ENCODE measurements around the gene UBP1. TPM values are rescaled to one million over a fixed set of nuclear protein-coding genes. Genes with fewer than 3 reads are reported as not detected.

Gene UBP1
- total RNA-seq, 1 experiment from 2014 or later = 69.5 TPM

GRCh38 chr3:33441225-33441976 is 1.2 kb upstream of the UBP1 start:
- peaks cover 34% of the 10 kb centered on the region for H3K79me2 ChIP-seq (ENCODE audit: insufficient read depth, low read length)
- peaks cover 21 to 28% of the 10 kb centered on the region in 2 experiments for H3K4me1 ChIP-seq (ENCODE audit: control insufficient read depth in 1 of 2, insufficient read depth in 2 of 2, low read length in 2 of 2)
- peaks cover 10% of the 10 kb centered on the region for H4K20me1 ChIP-seq (ENCODE audit: insufficient read depth)
- CTCF ChIA-PET = interaction anchor here (0.9 kb wide), 1 partner anchor 346 kb away, joined by 6 read pairs; no protein-coding TSS in a partner anchor
- TF ChIP-seq EZH2 (IDR thresholded peaks at IDR 0.05) = no peak
- no peak for TF ChIP-seq CBX3 (IDR thresholded peaks at IDR 0.05; ENCODE audit: low read depth)
- no peak for TF ChIP-seq FOSL1 (IDR thresholded peaks at IDR 0.05; ENCODE audit: low read depth)
- TF ChIP-seq ZNF274 (IDR thresholded peaks at IDR 0.05; ENCODE audit: low read depth, low read length) = no peak
- TF ChIP-seq, protein P1, sequence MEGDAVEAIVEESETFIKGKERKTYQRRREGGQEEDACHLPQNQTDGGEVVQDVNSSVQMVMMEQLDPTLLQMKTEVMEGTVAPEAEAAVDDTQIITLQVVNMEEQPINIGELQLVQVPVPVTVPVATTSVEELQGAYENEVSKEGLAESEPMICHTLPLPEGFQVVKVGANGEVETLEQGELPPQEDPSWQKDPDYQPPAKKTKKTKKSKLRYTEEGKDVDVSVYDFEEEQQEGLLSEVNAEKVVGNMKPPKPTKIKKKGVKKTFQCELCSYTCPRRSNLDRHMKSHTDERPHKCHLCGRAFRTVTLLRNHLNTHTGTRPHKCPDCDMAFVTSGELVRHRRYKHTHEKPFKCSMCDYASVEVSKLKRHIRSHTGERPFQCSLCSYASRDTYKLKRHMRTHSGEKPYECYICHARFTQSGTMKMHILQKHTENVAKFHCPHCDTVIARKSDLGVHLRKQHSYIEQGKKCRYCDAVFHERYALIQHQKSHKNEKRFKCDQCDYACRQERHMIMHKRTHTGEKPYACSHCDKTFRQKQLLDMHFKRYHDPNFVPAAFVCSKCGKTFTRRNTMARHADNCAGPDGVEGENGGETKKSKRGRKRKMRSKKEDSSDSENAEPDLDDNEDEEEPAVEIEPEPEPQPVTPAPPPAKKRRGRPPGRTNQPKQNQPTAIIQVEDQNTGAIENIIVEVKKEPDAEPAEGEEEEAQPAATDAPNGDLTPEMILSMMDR (IDR thresholded peaks at IDR 0.05 in 2 of 3, conservative IDR thresholded peaks at IDR 0.05 in 1 of 3; ENCODE audit: borderline replicate concordance in 1 of 3, insufficient read depth in 1 of 3, low read depth in 2 of 3, low read length in 2 of 3) = no peak
- no peak for TF ChIP-seq SRF (IDR thresholded peaks at IDR 0.05; ENCODE audit: low read depth)
- TF ChIP-seq POLR2AphosphoS5 (IDR thresholded peaks at IDR 0.05; ENCODE audit: low read depth, low read length) = no peak
- TF ChIP-seq, protein P2, sequence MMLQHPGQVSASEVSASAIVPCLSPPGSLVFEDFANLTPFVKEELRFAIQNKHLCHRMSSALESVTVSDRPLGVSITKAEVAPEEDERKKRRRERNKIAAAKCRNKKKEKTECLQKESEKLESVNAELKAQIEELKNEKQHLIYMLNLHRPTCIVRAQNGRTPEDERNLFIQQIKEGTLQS (IDR thresholded peaks at IDR 0.05) = no peak
- TF ChIP-seq TCF7L2 (IDR thresholded peaks at IDR 0.05; ENCODE audit: borderline replicate concordance, extremely low read depth, insufficient read depth, insufficient read length) = no peak
- no peak; the same call in 1 of the 2 replicates for TF ChIP-seq ZFX (IDR thresholded peaks at IDR 0.05)
- no peak for TF ChIP-seq EZH2phosphoT487 (IDR thresholded peaks at IDR 0.05; ENCODE audit: borderline replicate concordance)
- no peak for TF ChIP-seq POLR2A (IDR thresholded peaks at IDR 0.05; ENCODE audit: borderline replicate concordance, extremely low read depth, insufficient read depth, insufficient read length)
- TF ChIP-seq, protein P3, sequence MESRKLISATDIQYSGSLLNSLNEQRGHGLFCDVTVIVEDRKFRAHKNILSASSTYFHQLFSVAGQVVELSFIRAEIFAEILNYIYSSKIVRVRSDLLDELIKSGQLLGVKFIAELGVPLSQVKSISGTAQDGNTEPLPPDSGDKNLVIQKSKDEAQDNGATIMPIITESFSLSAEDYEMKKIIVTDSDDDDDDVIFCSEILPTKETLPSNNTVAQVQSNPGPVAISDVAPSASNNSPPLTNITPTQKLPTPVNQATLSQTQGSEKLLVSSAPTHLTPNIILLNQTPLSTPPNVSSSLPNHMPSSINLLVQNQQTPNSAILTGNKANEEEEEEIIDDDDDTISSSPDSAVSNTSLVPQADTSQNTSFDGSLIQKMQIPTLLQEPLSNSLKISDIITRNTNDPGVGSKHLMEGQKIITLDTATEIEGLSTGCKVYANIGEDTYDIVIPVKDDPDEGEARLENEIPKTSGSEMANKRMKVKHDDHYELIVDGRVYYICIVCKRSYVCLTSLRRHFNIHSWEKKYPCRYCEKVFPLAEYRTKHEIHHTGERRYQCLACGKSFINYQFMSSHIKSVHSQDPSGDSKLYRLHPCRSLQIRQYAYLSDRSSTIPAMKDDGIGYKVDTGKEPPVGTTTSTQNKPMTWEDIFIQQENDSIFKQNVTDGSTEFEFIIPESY (IDR thresholded peaks at IDR 0.05; ENCODE audit: extremely low read depth, insufficient replicate concordance, low read length) = no peak
- no peak for TF ChIP-seq REST (IDR thresholded peaks at IDR 0.05; ENCODE audit: low read depth)
- no peak for TF ChIP-seq JUND (IDR thresholded peaks at IDR 0.05)
- TF ChIP-seq SIN3A (IDR thresholded peaks at IDR 0.05; ENCODE audit: low read depth) = no peak
- H3K9ac ChIP-seq (ENCODE audit: low read length) = peak overlapping the region; percentile 85
- no peaks in the 10 kb centered on the region for H3K9me2 ChIP-seq (ENCODE audit: insufficient read depth)
- peak overlapping the region; percentile 73 for H2AFZ ChIP-seq (ENCODE audit: low read depth, low read length, poor library complexity, severe bottlenecking)
- no peaks in the 10 kb centered on the region for H3K9me3 ChIP-seq (ENCODE audit: control insufficient read depth in 1 of 2, insufficient read depth in 1 of 2, low read depth in 1 of 2, low read length in 2 of 2)
- POLR2A ChIA-PET = interaction anchor here (0.8 to 1.6 kb wide), 9 partner anchors 10 to 357 kb away, joined by 3 to 9 read pairs (median 3); partner anchors contain the start of gene PDCD6IP
- RAD21 ChIA-PET (ENCODE audit: low non-redundant PET in 1 of 2, low total read pairs in 2 of 2, uncharacterized antibody in 2 of 2, unreplicated experiment in 2 of 2) = no interaction called here
- H3K4me2 ChIP-seq (ENCODE audit: low read length) = peak overlapping the region; percentile 88
- H3K27me3 ChIP-seq (ENCODE audit: insufficient read depth, low read length) = no peaks in the 10 kb centered on the region
- H3K27ac ChIP-seq (ENCODE audit: low read depth, low read length) = peak overlapping the region; percentile 91
- BruUV-seq (replicated peaks) = TSS peak; percentile 97
- no peak for DNase-seq (ENCODE audit: low read depth, low spot score)
- peak overlapping the region; percentile 78 to 91 for H3K4me3 ChIP-seq (replicated peaks in 1 of 2; ENCODE audit: low read depth in 1 of 2, low read length in 2 of 2)
- 0 out of 2 replicates have a peak, but pooled peaks have one; percentile 0 for ATAC-seq
- intact Hi-C loops (cut with micrococcal nuclease) = loop anchor here (5.0 to 10.0 kb wide), 2 partner anchors 271 to 353 kb away; partner anchors contain the start of gene PDCD6IP
- no peaks in the 10 kb centered on the region for H3K36me3 ChIP-seq (ENCODE audit: control insufficient read depth in 1 of 2, insufficient read depth in 2 of 2, low read length in 2 of 2)
